OCI-M2 (cell line): ENCODE results near the gene ACYP2.

ENCODE experiments used
- DNase-seq: peaks from one replicate; lab custom pipeline; 2025; ENCODE audit not compliant: unreplicated experiment; lab: John Stamatoyannopoulos, UW

Gene ACYP2

DNA sequence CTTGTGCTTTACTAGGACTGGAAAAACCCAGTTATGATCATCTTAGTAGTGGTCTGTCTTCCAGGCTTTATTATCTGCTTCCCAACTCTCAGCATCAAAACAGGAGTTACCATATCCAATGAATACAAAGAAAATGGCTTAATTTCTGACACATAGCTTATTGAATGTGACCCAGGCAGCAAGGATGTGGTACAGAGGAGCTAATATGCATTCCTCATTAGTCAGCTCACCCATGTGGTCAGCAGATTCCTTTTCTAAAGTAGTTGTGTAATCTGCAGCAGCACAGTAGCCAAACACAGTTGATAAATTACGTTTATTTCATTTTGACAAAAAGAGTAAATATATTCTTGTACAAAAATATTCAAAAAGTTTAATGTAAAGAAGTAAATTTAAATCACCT, 97.0 kb downstream of the ACYP2 start:
- no peak for DNase-seq

DNA sequence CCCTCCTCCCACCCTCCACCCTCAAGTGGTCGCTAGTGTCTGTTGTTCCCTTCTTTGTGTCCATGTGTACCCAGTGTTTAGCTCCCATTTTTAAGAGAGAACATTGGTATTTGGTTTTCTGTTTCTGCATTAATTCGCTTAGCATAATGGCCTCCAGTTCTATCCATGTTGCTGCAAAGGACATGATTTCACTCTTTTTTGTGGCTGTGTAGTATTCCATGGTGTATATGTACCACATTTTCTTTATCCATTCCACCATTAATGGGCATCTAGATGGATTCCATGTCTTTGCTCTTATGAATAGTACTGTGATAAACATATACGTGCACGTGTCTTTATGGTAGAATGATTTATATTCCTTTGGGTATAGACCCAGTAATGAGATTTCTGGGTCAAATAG, 97.7 kb downstream of the ACYP2 start:
- no peak for DNase-seq

DNA sequence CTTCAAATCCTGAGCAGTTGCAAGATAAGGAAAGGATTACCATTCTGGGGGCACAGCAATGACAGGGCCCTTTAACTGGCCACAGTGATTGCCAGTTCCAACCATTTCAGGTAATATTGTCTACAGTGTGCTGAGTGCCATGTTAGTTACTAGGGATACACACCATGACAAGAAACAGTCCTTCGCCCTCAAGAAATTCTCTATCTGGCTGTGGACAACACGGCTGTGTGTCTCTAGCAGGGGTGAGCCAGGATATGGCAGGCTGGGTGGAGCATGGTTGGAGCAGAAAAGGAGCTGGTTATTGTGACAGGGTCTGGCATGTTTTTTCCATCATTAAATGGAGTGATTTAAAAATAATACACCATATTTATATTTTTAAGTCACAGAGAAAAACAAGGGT, 109.6 kb downstream of the ACYP2 start:
- no peak for DNase-seq

DNA sequence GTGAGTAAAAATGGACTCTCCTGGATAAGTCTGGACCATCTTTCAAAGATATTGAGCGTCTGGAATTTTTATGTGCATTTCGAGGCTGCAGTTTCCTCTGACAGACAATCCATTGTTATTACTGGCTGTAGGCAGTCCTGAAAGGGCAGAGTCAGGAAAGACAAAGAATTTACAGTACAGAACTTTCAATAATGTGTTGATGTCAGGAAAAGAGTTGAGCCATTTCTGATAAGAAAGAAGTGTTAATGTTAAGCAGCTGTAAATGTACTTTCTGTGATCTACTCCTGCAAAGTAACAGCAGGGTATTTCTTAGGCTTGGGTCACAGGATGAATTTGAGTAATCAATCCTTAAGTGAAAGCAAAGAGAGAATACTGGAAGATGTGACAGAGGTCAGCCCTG, 110.8 kb downstream of the ACYP2 start:
- no peak for DNase-seq

DNA sequence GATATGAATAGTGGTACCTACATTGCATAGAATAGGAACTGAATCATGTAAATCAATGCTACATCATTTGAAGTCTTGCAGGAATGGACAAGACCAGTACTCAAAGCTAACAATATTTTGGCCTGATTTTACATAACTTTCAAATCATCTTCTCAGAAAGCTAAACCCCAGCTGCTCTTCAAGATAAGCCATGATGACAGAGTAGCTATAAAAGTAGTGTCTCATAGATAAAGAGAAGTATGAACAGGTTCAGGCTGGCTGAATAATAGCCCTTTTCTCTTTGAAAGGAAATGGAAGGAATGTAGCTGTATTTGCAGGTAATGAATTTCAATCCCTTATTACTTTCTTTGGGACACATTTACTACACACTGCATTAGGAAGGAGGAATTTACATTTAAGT, 112.4 kb downstream of the ACYP2 start:
- no peak for DNase-seq

DNA sequence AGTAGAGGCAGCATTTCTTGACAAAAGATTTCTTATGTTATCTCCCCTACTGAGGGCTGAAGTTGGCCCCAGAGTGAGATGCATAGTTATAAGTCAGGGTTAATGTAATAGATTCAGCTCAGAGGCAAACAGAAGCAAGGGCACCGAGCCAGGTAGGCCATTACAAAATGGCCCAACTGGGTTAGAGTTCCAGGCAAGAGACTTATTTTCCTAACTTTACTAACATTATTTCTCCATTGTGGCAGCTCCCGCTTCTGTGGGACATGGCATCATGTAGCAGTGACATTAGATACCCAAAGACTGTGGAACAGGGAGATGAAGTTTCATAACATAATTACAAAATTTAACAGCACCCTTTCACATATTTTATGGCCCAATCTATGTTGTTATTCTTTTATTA, 113.5 kb downstream of the ACYP2 start:
- no peak for DNase-seq

DNA sequence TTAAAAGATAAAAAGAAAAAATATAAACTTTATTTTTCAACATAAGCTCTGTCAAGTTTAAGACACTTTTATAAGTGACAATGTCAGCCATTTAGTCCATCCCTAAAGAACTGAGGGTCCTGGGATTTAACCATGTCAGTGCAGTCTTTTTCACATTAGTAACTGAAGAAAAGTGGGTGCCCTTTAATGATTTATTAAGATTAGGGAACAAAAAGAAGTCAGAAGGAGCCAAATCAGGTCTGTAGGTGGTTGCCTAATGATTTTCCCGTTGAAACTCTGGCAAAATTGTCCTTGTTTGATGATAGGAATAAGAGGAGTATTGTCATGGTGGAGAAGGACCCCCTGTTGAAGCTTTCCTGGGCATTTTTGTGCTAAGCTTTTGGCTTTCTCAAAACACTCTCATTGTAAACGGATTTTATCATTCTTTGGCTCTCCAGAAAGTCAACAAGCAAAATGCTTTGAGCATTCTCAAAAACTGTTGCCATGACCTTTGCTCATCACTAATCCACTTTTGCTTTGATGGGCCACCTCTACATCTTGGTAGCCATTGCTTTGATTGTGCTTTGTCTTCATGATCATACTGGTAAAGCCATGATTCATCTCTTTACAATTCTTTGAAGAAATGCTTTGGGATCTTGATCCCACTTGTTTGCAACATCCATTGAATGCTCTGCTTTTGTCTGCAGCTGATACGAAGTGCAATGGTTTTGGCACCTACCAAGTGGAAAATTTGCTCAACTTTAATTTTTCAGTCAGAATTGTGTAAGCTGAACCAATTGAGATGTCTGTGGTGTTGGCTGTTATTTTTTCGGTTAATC, 118.6 kb downstream of the ACYP2 start:
- DNase-seq, result no peak

DNA sequence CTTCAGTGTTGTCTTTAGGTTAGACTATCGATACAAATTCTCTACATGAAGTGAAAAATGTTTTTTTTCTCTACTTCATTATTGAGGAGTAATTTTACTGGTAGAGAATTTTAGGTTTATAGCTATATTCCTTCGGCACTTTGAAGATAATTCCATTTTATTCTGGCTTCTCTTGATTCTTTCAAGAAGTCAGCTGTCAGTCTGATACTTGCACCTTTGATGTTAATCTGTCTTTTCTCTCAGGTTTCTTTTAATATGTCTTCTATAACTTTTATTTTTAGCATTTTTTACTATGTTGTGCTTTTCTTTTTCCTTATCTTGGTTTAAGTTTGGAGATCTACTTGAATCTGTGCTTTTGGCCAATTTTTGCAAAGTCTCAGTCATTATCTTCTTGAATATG, 122.0 kb downstream of the ACYP2 start:
- DNase-seq, result no peak

DNA sequence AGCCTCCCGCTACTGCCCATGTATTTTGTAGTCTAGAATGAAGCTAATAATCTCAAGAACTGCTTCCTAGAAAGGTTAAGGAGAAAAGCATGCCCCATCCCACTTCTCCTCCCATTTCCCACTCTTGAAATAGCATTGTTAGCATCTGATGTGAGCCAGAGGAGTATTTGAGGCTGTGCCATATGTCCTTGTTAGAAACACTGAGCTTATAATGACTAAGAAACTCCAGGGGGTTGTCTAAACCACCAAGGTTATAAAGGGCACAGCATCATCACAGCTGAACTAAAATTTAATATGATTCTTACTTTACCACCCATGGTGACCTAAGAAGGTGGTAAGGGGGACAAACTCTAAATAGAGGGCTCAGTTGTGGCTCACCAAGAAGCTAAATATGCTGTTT, 124.0 kb downstream of the ACYP2 start:
- no peak for DNase-seq

DNA sequence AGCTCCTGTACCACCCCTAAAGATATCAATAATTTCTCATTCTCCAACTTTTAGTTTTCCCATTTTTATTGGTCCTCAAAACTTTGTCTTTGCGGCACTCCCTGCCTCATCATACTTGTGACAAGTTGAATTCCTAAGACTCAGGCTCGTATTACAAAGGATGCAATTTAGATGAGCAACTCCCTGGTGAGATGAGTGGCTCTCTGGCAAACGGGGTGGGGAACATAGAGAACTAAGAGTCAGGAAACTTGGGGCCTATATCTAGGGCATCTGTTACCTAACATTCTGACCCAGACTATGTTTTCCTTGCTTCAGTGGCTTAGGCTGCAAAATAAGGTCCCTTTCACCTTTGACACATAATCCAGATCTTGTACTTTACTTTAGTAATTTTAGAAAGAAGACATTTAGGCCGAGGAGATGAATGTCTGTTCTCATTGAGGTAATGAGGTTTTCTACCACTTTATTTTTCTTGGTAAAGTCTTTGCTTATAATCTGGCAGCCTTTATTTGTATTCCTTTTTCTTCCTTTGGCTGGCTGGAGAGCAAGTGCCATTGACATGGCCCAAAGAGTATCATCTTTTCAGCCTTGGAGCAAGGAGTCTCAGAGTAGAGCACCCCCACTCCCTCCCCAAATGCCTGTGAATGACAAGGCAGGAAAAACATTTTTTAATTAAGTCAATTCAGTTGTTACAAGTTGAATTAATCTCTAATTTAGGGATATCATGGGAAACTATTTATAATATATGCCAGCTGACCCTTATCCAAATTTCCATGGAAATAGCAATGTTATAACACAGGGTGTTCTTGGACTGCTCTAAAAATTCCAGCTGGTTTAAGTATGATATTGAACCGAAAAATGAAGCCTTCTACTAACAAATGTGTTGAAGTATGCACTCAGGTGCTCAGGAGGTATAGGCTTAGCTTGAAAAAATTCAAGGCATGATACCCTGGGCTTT, 125.4 kb downstream of the ACYP2 start:
- no peak for DNase-seq

DNA sequence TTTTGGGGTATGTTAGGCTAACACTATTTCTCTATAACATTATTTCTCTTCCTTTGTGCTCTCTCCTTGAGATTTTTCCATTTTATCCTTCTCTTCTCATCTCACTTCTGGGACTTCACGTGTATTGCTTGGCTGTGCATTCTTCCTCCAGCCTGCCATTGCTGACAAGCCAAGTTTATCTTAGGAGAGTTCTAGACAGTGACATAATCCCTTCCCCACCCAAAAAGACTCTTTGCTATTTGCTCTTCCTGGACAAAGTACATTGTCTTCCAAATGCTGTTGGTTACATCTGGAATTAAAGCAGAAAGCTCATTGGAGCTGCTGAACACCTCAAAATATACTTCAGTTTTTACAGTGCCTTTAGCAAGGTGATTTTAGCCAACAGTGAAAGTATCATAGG, 131.7 kb downstream of the ACYP2 start:
- no peak for DNase-seq

DNA sequence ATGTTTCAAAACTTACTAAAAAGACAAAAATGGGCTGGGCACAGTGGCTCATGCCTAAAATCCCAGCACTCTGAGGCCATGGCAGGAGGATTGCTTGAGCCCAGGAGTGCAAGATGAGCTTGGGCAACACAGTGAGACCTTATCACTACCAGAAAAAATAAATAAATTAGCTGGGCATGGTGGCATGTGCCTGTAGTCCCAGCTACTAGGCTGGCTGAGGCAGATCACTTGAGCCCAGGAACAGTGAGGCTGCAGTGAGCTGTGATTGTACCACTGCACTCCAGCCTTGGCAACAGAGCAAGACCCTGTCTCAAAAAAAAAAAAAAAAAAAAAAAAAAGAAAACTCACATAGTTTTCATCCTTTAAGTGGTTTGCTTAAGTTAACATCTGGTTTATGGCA, 134.2 kb downstream of the ACYP2 start:
- no peak for DNase-seq

DNA sequence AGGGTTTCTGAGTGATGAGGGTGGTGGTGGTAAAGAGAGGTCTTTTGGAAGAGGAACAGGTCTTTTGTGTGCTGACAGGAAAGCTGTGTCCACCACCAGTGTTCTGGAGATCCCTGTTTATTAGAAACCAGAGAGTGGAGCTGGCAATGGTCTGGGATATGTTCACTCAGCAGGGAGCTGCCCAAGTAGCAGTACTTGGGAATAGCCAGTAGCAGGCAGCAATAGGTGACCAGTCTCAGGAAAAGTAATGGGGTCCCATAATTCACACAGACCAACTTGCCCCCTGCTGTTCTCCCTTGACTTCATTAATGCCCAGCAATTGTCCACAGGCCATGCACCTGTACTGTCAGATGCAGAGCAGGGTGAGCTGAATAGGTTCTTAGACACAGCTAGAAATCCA, 138.8 kb downstream of the ACYP2 start:
- no peak for DNase-seq

DNA sequence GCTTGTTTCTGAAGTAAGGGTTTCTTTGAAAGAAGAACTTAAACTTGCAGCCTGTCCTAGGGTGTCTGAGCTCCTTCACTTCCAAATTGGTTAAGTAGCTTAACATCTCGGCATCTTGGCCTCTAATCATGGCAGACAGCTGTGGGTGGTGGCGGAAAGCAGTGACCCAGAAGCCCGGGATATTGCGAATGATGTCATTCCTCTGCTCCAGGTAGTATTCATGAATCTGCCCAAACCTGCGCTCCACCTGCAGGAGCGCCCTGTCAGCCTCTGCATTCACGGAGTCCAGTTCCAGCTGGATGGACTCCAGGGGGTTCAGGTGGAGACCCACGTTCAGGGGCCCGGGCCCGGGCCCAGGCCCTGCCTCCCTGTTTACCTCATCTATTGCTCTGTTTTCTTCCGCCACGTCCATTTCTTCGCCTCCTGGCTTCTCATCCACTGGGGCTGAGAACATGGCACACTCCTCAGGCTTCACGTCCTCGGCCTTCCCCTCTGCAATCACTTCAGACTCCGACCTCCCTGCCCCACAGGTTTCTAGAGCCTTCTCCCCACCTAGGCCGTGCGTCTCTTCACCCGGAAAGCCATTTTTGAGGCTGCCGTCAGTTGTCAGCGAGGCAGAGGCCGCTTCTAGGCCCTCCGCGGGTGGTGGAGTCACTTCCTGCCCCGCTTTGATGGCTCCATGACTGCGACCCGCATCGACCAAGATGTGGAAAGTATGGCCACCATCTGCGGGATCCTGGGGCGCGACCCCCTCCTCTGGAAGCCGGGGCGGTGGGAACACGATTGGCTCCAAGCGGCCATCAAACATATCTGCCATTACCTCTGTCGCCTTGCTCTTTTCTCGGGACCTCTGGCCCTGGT, 140.0 kb downstream of the ACYP2 start:
- no peak for DNase-seq

DNA sequence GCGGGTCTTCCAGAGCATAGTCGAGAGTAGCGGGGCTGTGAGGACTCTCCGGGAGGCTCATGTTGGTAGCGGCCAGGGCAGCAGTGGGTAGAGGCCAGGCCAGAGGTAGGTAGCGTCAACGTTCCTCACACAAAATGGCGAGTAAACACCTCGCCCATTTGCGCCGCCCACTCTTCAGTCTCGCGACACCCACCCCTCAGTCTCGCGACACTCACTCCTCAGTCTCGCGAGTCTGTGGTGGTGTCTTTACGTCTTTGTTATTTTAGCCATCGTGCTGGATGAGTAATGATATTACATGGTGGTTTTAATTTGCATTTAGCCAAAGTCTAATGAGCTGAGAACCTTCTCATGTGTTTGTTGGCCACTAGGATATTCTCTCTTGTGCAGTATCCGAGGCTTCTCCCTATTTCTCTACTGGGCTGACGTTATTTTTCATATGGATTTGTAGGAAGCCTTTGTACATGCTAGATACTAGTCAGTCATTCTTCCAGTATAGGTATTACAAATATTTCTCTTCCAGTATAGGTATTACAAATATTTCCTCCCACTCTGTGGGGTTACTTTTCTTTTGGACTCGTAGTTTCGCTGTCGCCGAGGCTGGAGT, 140.8 kb downstream of the ACYP2 start, which contains the start of gene TSPYL6:
TSPYL6 (minus strand) TSS at position 139 of the 604 bp plus-strand sequence; CDS start at position 61, 78 bp downstream.
- no peak for DNase-seq

DNA sequence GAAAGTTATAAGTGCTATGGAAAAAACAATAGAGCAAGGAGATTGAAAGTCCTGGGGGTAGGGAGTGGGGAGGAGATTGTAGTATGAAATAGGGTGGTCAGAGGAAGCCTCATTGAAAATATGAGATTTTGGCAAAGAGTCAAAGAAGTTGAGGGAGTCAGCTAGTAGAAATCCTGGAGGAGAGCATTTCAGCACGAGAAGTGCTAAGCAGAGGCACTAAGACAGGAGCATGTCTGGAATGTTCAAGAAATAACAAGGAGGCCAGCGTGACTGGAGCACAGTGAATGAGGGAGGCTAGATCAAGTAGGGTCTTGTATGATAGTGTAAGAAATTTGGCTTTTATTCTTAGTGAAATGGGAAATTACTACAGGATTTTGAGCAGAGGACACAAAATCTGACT, 142.8 kb downstream of the ACYP2 start:
- DNase-seq, result no peak

DNA sequence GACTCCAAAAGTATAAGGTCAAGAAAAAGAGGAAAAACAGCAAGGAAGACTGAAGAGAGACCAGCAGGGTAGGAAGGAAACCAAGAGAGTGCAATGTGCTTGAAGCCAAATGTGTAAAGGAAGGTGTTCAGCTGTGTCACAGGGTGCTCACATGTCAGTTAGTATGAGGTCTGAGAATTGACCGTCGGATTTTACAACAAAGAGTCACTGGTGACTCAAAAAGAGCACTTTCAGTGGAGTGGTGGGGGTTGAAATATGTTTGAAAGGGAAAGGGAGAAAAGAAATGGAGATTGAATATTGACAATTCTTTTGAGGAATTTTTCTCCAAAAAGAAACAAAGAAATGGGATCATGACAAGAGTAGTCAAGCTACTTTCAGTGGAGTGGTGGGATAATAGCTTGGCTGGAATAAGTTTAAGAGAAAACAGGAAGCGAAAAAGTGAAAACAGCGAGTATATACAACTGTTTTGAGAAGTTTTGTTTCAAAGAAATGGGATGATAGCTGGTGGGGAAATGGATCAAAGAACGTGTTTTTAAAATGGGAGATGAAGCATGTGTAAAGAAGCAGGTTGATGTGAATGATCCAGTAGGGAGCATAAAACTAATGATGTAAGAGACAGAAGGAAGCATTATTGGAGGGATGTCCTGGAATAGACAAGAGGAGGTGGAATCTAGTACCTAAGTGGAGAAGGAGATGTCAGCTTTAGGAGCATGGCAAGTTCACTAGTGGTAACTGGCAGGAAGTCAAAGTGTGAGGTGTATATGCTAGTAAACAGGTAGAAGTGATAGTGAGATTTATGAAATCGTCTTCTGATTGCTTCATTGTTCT, 144.2 kb downstream of the ACYP2 start:
- DNase-seq, result no peak

DNA sequence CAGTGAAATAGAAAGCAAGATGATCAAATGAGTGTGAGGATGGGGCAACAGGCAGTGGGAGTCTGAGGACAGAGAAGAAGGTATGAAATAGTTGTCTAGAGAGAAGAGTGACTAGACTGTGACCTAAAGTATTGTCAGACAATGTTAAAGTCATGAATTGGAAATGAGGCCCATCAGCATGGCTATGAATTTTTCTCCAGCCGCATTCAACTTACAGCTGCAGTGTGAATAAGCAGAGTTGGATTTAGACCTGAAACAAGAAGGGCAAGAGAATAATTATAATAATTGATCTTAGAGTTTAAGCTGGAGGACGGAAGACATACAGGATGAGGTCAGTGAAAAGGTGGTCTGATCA, 144.8 kb downstream of the ACYP2 start:
- DNase-seq, result no peak

DNA sequence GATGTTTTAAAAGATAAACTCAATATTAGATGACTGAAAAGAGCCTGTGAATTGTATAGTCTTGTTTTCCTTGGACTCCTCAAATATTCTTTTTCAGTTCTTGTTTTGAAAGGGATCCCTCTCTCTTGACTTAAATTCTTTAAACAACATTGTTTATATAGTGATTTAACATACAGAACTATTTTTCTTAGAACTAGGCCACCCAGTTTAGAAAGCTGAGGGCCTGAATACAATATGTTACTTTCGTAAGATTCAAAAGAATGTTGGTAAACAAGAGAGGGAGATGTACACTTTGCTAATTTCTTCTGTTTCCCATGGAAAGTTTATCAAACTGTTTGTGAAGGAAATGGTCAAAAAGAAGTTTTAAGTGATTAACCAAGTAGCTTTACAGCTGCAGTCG, 146.1 kb downstream of the ACYP2 start:
- DNase-seq, result no peak
